ENCODE data around the gene FCRL5.
"Not testable (repeated sequence)": the region's sequence is repeated elsewhere in the genome, so short reads cannot be mapped to it uniquely, and the experiment has no call there.

The FCRL5 gene

GRCh38 chr1:157505481-157506272 lies 46.6 kb downstream of the FCRL5 start:
- H3K4me1 Mint-ChIP-seq: no peaks in the 10 kb centered on the region
- no peak overlapping the region for H3K27ac Mint-ChIP-seq
- ATAC-seq (peak; percentile 77), DNase-seq (ENCODE audit: low spot score in 2 of 2) (no peak)
- no peak overlapping the region for H3K4me3 Mint-ChIP-seq
- no peaks in the 10 kb centered on the region for H3K36me3 Mint-ChIP-seq
- H3K9me3 Mint-ChIP-seq: no peaks in the 10 kb centered on the region

GRCh38 chr1:157504646-157505045 lies 47.7 kb downstream of the FCRL5 start:
- ATAC-seq (no peak), DNase-seq (ENCODE audit: low spot score in 2 of 2) (no peak)
- Mint-ChIP-seq H3K36me3 (no peaks in the 10 kb centered on the region), H3K4me3 (no peak overlapping the region), H3K9me3 (no peaks in the 10 kb centered on the region), H3K4me1 (no peaks in the 10 kb centered on the region), H3K27ac (no peak overlapping the region)

GRCh38 chr1:157499521-157499920 lies 52.8 kb downstream of the FCRL5 start:
- no peaks in the 10 kb centered on the region for H3K9me3 Mint-ChIP-seq
- no peak overlapping the region for H3K4me3 Mint-ChIP-seq

GRCh38 chr1:157498736-157499090 lies 53.6 kb downstream of the FCRL5 start:
- H3K4me3 Mint-ChIP-seq: no peak overlapping the region
- H3K36me3 Mint-ChIP-seq: no peaks in the 10 kb centered on the region
- DNase-seq (ENCODE audit: low spot score in 2 of 2) (peak in 1 of 2 donors; percentile 35), ATAC-seq (no peak)
- no peak overlapping the region for H3K27ac Mint-ChIP-seq
- H3K9me3 Mint-ChIP-seq: no peaks in the 10 kb centered on the region
- H3K4me1 Mint-ChIP-seq: no peaks in the 10 kb centered on the region

More at GRCh38 chr1:157499521-157499920, 52.8 kb downstream of the FCRL5 start:
- no peaks in the 10 kb centered on the region for H3K36me3 Mint-ChIP-seq
- peak in 1 of 2 donors; percentile 29 for DNase-seq (ENCODE audit: low spot score in 2 of 2)
- no peak for ATAC-seq
- H3K27ac Mint-ChIP-seq: no peak overlapping the region
- H3K4me1 Mint-ChIP-seq: no peaks in the 10 kb centered on the region

- ATAC-seq (no peak), DNase-seq (ENCODE audit: low spot score in 2 of 2) (no peak)
- H3K9me3 Mint-ChIP-seq: no peaks in the 10 kb centered on the region
- H3K4me1 Mint-ChIP-seq: no peaks in the 10 kb centered on the region
- no peak overlapping the region for H3K4me3 Mint-ChIP-seq
- no peaks in the 10 kb centered on the region for H3K36me3 Mint-ChIP-seq
- no peak overlapping the region for H3K27ac Mint-ChIP-seq
These were observed 54.2 kb downstream of the FCRL5 start for GRCh38 chr1:157497987-157498735.

- ATAC-seq (no peak), DNase-seq (ENCODE audit: low spot score in 2 of 2) (no peak)
- no peaks in the 10 kb centered on the region for H3K9me3 Mint-ChIP-seq
- H3K4me3 Mint-ChIP-seq: no peak overlapping the region
- no peaks in the 10 kb centered on the region for H3K4me1 Mint-ChIP-seq
- no peaks in the 10 kb centered on the region for H3K36me3 Mint-ChIP-seq
- no peak overlapping the region for H3K27ac Mint-ChIP-seq
These were observed 55.0 kb downstream of the FCRL5 start for GRCh38 chr1:157497284-157497683.

- no peaks in the 10 kb centered on the region for H3K4me1 Mint-ChIP-seq
- no peak overlapping the region for H3K4me3 Mint-ChIP-seq
These were observed 56.2 kb downstream of the FCRL5 start for GRCh38 chr1:157496121-157496526.

GRCh38 chr1:157495285-157495684 lies 57.0 kb downstream of the FCRL5 start:
- no peaks in the 10 kb centered on the region for H3K36me3 Mint-ChIP-seq
- DNase-seq (ENCODE audit: low spot score in 2 of 2) (peak in 1 of 2 donors; percentile 22), ATAC-seq (no peak)
- H3K4me3 Mint-ChIP-seq: no peak overlapping the region
- no peaks in the 10 kb centered on the region for H3K9me3 Mint-ChIP-seq
- no peaks in the 10 kb centered on the region for H3K4me1 Mint-ChIP-seq
- no peak overlapping the region for H3K27ac Mint-ChIP-seq

More at GRCh38 chr1:157496121-157496526, 56.2 kb downstream of the FCRL5 start:
- Mint-ChIP-seq H3K36me3 (no peaks in the 10 kb centered on the region), H3K9me3 (no peaks in the 10 kb centered on the region), H3K27ac (no peak overlapping the region)
- DNase-seq (ENCODE audit: low spot score in 2 of 2): peak; percentile 29 to 64
- peak; percentile 60 for ATAC-seq

GRCh38 chr1:157494093-157494492 lies 58.2 kb downstream of the FCRL5 start:
- H3K4me1 Mint-ChIP-seq: no peaks in the 10 kb centered on the region

GRCh38 chr1:157490467-157491165 lies 61.7 kb downstream of the FCRL5 start:
- Mint-ChIP-seq H3K9me3 (no peaks in the 10 kb centered on the region), H3K4me3 (no peak overlapping the region), H3K27ac (no peak overlapping the region), H3K4me1 (no peaks in the 10 kb centered on the region), H3K36me3 (no peaks in the 10 kb centered on the region)
- DNase-seq (ENCODE audit: low spot score in 2 of 2): peak; percentile 46 to 82
- ATAC-seq: peak; percentile 35

More at GRCh38 chr1:157494093-157494492, 58.2 kb downstream of the FCRL5 start:
- Mint-ChIP-seq H3K27ac (no peak overlapping the region), H3K4me3 (no peak overlapping the region), H3K36me3 (no peaks in the 10 kb centered on the region), H3K9me3 (no peaks in the 10 kb centered on the region)
- DNase-seq (ENCODE audit: low spot score in 2 of 2): no peak
- no peak for ATAC-seq

- no peak overlapping the region for H3K27ac Mint-ChIP-seq
- no peak for ATAC-seq
- H3K4me1 Mint-ChIP-seq: no peaks in the 10 kb centered on the region
- no peaks in the 10 kb centered on the region for H3K9me3 Mint-ChIP-seq
- no peaks in the 10 kb centered on the region for H3K36me3 Mint-ChIP-seq
- DNase-seq (ENCODE audit: low spot score in 2 of 2): no peak
- no peak overlapping the region for H3K4me3 Mint-ChIP-seq
These were observed 64.2 kb downstream of the FCRL5 start for GRCh38 chr1:157488156-157488555.

- ATAC-seq: no peak
- Mint-ChIP-seq H3K36me3 (no peaks in the 10 kb centered on the region), H3K4me3 (no peak overlapping the region), H3K9me3 (no peaks in the 10 kb centered on the region), H3K27ac (no peak overlapping the region), H3K4me1 (no peaks in the 10 kb centered on the region)
- DNase-seq (ENCODE audit: low spot score in 2 of 2): no peak
These were observed 64.8 kb downstream of the FCRL5 start for GRCh38 chr1:157487504-157487903.

- no peak for DNase-seq (ENCODE audit: low spot score in 2 of 2)
- H3K4me1 Mint-ChIP-seq: no peaks in the 10 kb centered on the region
- H3K4me3 Mint-ChIP-seq: no peak overlapping the region
- no peak overlapping the region for H3K27ac Mint-ChIP-seq
- H3K9me3 Mint-ChIP-seq: no peaks in the 10 kb centered on the region
- no peaks in the 10 kb centered on the region for H3K36me3 Mint-ChIP-seq
- ATAC-seq: no peak
These were observed 65.2 kb downstream of the FCRL5 start for GRCh38 chr1:157487096-157487495.

- not testable (repeated sequence) for H3K9me3 Mint-ChIP-seq; DNase-seq (ENCODE audit: low spot score in 2 of 2); H3K36me3 Mint-ChIP-seq; H3K4me3 Mint-ChIP-seq; H3K4me1 Mint-ChIP-seq; H3K27ac Mint-ChIP-seq
- peak; percentile 23 for ATAC-seq
These were observed 65.9 kb downstream of the FCRL5 start for GRCh38 chr1:157486400-157486799.

- peak; percentile 33 for ATAC-seq
- DNase-seq (ENCODE audit: low spot score in 2 of 2): no peak
- Mint-ChIP-seq H3K9me3 (no peaks in the 10 kb centered on the region), H3K27ac (no peak overlapping the region), H3K4me1 (no peaks in the 10 kb centered on the region), H3K36me3 (no peaks in the 10 kb centered on the region), H3K4me3 (no peak overlapping the region)
These were observed 66.5 kb downstream of the FCRL5 start for GRCh38 chr1:157485793-157486192.
